Smooth muscle cell of the brain vasculature (primary cell): ENCODE results near the gene TAF15.

Experiments
- DNase-seq: peaks from one replicate; pipeline ENCODE4 v3.0.0-alpha.2; 2012; ENCODE audit warnings: low read depth, low spot score

Gene TAF15

GRCh38 chr17:35870906-35871819 lies 61.9 kb downstream of the TAF15 start:
- DNase-seq = no peak

- DNase-seq = no peak
These were observed 63.1 kb downstream of the TAF15 start for GRCh38 chr17:35872196-35872980.

- DNase-seq = no peak
These were observed 66.0 kb downstream of the TAF15 start for GRCh38 chr17:35875072-35875799.

- no peak for DNase-seq
These were observed 66.5 kb downstream of the TAF15 start for GRCh38 chr17:35875800-35876139.

GRCh38 chr17:35876534-35876933 lies 67.2 kb downstream of the TAF15 start:
- DNase-seq = no peak

GRCh38 chr17:35877345-35878029 lies 68.2 kb downstream of the TAF15 start:
- DNase-seq = no peak

- no peak for DNase-seq
These were observed 69.1 kb downstream of the TAF15 start for GRCh38 chr17:35878361-35878760.

- DNase-seq = no peak
These were observed 70.7 kb downstream of the TAF15 start, which contains the start of gene CCL5 for GRCh38 chr17:35879773-35880654. TSS of gene CCL5 (minus strand) at chr17:35880360.

- no peak for DNase-seq
These were observed 80.0 kb downstream of the TAF15 start for GRCh38 chr17:35889241-35889640.

- DNase-seq = peak; percentile 29
These were observed 80.8 kb downstream of the TAF15 start for GRCh38 chr17:35889818-35890773.

GRCh38 chr17:35890774-35891155 lies 81.5 kb downstream of the TAF15 start:
- no peak for DNase-seq

- no peak for DNase-seq
These were observed 82.0 kb downstream of the TAF15 start for GRCh38 chr17:35891269-35891668.

- DNase-seq = no peak
These were observed 83.1 kb downstream of the TAF15 start for GRCh38 chr17:35892091-35893035.

GRCh38 chr17:35893751-35894150 lies 84.5 kb downstream of the TAF15 start:
- DNase-seq = no peak

GRCh38 chr17:35894206-35894605 lies 84.9 kb downstream of the TAF15 start:
- DNase-seq = no peak

- no peak for DNase-seq
These were observed 86.6 kb downstream of the TAF15 start for GRCh38 chr17:35895636-35896587.
